Occipital lobe (tissue), 2 donors: Measurements from ENCODE around the gene KLF9. TPM values are rescaled to one million over a fixed set of nuclear protein-coding genes. Genes with fewer than 3 reads are reported as not detected.

Experiments used
- DNase-seq: peaks from one replicate; lab custom pipeline; 2025; lab: John Stamatoyannopoulos, UW
- total RNA-seq: library from RNA; depleted of rRNA; stranded (reverse); fragments of >200 nt; gene quantifications from one replicate; pipeline ENCODE4 v1.2.3, GENCODE V29; 2014

Gene KLF9
- 16.8 TPM for total RNA-seq

DNA sequence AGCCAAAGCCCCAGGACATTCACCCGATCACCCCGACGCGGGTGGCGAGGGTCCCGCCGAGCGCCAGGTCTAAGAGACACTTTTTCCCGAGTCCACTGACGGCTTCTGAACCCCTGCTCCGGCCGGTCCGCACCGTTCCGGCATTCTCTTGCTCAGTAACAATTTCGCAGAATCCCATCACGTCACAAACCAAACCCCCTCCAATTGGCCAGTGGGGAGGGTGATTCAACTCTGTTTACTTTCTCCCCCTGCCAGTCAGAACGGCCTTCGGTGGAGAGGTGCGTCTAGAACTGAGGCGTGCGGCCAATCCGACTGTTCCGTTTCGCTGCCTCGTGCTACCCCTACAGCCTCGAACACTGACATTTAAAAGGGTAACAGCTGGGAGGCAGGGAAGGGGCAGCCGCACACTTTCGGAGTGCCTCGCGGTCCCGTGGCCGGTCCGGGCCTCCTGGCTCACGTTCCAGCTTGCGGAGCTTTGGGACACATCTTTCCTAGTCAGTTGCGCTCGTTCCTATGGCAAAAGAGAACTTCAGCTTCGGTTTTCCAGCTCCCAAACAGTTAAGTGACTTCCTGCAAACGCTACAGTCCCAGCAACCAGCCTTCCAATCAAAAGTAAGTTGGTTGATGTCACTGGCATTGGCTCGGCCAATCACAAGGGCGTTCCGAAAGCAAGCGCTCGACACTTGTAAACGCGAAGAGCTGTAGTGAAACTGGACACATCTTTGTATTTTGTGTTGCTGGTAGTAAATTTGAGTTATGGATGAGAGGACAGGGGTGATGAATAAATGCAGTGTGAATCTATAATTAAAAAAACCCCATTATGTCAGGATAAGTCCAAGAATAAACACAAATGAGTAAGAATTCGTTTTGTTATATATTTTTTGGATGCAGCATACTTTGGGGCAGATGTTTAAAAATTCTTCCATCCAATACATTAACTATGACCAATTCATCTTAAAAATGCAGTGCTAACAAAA, at the start of gene KLF9:
Gene KLF9, minus strand, starts transcription at position 859 of the 977 bp plus-strand sequence. CDS start 1,294 bp downstream, outside the sequence.
- peak; percentile 91 for DNase-seq

DNA sequence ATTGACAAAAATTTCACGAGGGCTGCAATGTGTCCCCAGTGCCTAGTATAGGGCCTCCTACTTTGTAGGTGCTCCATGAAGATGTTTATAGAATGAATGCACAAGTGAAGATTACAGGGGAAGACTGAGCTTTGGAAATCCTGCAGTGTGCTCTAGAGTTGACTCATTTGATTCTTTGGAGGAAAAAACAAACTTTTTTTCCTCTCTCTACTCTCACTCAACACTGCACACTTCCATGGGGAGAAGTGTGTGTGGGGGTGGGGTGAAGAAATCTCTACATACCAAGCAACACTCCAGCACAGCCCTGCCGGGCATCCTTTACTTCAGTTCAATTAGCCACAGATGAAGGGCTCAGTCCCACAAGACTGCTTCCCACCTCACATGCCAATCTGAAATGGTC, 49.4 kb upstream of the KLF9 start:
- no peak for DNase-seq

DNA sequence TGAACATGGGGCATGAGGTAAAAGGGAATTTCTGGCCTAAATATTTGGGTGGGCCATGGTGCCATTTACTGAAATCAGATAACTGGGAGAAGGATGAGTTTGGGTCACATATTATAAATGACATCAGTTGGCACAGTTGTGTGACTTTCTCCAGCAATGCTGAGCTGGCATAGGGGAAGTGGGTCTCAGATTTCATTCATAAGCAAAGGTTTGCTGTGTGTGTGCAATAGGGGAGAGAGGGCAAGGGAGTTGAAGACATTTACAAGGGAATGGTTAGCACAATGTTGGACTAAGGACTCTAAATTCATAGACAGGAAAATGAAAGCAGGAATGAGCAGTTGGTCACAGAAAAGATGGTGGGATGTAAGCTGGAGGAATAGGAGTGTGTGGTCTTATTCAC, 47.8 kb upstream of the KLF9 start:
- no peak for DNase-seq

DNA sequence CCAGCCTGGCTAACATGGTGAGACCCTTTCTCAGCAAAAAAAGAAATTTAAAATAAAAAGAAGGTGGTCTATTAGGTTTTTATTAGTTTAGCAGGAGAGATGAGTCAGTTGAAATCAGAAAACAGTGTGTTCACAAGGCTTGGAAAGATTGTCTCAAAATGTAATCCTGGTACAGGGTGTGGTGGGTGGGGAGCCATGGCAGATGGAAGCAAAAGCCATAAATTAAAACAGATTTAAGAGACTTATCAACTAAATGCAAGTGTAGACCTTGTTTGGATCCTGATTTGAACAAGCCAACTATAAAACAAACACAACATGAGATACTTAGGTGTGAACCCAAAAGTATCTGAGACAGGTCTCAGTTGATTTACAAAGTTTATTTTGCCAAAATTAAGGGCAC, 42.8 kb upstream of the KLF9 start:
- DNase-seq = no peak

DNA sequence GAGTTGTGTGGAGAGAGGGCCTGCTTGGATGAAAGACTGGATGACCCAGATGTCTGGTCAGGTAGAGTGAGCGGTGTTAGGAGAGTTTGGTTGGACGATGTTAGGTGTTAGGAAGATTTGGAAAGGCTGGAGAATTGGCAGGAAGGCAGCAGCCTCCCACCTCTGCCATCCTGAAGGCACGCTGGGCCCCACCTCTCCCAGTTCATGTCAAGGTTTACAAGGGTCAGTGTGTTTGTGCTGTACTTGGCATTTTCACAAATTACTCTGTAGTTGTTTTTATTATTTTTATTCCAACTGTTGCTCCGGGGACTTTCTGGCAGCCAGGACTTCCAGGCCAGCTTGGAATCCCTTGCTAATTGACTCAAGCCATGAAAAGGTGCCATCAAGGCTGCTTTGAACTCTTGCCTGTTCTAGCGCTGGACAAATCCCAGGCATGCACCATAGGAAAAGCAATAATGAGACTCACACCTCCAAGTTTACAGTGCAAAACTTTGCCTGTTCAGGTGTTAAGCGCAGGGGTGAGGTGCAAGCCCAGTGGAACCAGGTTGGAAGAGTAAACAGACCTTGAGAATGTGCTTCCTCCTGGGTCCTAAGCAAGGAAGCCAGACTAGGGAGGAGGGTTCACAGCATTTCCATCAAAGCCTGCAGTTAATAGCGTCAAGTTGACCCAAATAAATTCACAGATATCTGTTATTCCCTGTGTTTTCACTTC, 41.7 kb upstream of the KLF9 start:
- no peak for DNase-seq

DNA sequence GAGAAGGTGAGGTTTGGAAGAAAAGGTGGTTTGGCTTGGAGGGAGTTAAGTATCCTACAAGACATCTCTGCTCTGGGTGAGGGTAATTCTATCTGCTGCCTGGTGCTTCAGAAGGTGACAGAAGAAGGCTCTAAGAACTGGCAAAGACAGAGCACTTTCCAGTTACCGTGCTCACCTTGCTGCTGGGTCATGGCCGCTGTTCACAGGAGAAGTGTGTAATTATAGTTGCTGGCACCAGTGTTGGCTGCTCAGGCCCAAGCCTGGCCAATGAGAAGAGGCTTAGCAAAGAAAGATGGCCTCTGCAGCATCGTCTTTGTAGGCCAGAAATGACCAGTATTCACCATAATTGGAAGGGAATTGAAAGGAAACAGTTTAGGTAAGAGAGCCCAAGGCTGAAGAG, 37.9 kb upstream of the KLF9 start:
- DNase-seq = no peak

DNA sequence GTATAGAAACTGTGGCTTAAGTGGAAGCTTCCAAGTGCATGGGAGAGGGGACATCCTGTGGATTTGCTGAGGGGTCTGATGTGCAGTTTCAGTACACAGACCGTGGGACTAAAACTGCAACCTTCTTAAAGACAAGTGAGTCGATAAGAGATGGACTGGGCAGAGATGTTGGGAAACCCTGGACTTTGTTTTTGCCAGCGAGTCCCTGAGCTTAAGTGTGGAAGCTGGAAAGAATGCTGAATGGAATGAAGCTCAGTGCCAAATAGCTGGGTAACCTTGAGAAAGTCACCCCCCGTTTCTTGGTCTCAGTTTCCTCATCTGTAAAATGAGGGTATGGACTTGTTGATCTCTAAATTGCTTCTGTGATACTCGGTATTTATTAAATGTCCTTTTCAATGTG, 37.3 kb upstream of the KLF9 start:
- no peak for DNase-seq

DNA sequence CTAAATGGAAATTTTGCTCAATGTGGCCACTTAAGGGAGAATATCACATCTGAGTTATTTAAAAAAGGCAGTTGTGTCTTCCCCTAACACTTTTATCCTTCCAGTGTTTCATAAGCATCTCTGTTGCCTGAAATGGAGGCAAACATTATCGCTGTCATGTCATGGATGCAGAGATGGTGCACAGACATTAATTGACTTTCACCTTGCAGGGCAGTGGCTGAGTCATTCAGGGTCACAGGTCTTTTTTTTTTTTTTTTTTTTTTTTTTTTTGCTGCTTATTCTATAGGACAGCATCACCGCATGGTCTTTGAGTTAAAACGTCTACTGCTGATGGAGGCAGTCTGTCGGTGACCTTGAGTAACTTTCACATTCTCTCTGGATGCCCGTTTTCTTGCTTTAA, 36.3 kb upstream of the KLF9 start:
- DNase-seq = no peak

DNA sequence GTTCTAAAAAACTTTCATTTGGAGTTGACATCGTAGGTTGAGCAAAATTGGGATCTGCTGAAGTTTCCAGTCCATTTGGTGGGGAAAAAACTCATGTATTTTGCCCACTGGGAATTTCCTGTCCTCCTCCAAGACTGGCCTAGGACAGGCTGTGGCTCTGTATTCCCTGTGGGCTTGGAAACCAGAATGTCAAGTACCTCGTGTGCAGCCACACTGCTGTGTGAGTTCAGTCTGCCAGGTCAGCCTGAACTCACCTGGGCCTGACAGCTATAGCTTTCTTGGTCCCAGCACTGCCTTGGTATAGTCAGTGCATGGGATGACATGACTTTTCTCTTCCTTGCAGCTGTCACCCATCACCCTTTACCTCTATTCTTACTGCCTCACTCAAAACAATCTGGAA, 35.0 kb upstream of the KLF9 start:
- DNase-seq = no peak

DNA sequence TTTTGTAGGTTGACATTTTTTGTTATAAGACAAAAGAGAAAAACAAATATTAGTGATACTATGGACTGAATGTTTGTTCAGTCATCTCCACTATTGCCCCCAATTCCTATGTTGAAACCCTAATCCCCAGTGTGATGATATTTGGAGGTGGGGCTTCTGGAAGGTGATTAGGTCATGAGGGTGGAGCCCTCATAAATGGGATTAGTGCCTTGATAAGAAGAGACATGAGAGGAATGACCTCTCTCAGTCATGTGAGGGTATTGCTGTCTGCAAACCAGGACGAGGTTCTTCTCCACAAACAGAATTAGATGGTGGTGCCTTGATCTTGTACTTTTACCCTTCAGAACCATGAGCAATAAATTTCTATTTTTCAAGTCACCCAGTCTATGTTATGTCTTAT, 34.5 kb upstream of the KLF9 start:
- no peak for DNase-seq

DNA sequence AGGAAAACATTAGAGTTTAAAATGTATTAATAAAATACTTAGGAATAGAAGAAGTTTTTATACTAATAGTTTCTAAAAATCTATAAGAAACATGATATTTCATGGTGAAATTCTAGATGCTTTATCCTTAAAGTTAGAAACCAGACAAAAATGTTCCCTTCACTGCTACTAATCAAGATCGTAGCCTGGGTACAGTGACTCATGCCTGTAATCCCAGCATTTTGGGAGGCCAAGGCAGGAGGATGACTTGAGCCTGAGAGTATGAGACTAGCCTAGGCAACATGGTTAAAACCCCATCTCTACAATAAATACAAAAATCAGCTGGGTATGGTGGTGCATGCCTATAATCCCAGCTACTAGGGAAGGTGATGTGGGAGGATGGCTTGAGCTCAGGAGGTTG, 30.4 kb upstream of the KLF9 start:
- DNase-seq = no peak

DNA sequence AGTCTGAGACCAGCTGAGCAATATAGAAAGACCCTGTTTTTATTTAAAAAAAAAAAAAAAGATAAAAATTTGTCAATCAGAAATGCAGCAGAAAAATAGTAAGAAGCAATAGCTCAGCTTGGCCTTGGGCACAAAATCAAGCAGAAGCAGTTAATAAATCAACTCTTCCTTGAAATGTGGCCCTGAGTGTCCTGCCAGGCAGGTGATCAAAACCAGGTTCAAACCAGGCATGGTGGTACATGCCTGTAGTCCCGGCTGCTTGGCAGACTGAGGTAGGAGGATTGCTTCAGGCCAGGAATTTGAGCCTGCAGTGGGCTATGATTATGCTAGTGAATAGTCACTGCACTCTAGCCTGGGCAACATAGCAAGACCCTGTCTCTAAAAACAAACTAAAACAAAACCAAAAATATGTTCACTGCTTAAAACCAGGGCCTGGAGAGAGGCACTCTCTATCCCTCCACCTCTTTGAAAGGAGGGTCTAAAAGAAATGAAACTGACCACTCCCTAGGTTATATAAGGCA, 27.9 kb upstream of the KLF9 start:
- DNase-seq = no peak

DNA sequence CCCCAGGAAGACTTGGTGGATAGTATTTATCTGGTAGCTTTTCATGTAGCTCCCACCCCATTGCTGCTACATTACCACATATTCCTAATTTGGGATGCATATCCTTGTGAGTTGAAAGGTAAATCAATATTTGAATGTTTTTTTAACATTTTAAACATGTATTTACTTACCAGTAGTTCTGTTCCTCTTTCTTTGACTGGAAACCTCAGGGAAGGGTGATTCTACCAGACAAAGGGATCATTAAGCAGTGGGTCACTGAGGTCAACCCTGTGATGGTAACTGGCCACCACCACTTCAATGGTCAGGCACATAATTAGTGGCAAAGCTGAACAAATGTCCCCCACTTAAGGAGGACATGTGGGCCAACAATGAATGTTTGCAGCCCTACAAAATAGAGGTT, 27.2 kb upstream of the KLF9 start:
- DNase-seq = no peak

DNA sequence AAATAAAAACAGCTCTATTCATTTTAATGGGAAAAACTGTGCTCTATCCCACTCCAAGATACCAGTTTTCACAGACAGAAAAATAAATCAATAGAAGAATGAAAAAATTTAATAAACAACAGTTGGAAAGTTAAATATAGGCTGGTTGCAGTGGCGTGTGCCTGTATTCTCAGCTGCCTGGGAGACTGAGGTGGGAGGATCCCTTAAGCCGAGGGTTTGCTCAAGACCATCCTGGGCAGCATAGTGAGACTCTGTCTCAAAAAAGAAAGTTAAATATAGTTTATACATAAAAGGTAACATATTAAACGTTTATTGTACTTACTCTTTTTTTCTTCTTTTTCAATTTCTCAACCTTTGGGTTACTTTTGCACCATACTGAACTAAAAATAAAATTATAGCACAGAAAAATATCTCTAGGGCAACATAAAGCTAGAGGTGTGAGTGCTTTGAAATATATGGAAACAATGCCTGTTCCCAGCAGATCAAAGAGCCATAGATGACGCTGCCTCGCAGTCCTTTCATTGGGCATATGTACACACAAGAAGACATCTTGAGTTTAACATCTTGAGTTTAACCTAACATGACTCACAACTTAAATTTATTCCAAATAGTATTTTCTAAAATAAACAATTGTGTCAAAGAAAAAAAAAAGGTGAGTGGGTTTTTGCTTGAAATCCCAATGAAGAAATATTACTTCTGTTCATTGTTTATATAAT, 25.7 kb upstream of the KLF9 start:
- no peak for DNase-seq

DNA sequence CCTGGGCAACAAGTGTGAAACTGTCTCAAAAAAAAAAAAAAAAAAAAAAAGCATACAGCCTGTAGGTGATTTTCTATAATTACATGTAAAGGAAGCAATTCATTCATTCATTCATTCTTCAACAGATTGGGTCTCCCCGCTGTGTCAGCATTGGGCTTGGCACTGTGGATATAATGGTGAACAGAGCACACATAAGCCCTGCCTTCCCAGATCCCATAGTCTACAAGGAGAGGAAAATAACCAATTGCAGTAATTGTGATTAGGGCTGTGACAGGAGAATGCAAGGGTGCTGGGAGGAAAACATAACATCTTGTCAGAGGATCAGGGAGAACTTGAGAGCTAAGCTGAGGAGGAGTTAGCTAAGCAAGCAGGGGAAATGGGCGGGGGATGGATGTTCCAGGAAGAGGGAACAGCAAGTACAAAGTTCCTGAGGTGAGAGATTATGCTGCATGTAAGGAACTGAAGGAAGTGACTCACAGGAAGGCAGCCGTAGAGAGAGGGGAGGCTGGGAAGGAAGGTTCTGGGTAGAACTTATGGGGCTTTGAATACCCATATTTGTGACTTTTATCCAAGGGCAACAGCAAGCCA, 24.0 kb upstream of the KLF9 start:
- DNase-seq = no peak

DNA sequence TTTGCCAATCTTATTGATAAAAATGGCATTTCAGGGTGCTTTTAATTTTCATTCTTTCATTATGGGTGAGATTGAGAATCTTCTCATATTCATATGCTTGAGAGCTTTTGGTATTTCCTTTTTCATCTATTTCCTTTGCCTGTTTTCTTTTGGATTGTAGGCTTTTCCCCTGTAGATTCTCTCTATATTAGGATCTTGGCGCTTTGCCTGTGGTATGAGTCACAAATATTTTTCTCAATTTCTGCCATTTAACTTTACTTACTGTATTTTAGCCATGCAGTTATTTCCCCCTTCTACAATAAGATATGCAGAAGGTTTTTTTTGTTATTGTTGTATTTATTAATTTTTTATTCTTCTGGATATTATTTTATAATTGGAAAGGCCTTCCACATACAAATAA, 21.5 kb upstream of the KLF9 start:
- DNase-seq = no peak

DNA sequence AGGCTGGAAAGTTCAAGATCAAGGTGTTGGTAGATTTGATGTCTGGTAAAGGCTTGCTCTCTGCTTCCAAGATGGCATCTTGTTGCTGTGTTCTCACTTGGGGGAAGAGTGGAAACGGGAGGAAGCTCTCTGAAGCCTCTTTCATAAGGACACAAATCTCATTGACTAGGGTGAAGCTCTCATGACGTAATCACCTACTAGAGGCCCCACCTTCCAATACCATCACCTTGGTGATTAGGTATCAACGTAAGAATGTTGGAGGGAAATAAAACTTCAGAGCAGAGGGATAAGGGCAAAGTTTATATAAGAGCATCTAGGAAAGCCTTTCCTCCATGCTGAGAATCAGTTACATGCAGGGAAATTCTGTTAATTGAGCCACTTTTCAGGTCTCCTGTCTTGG, 15.4 kb upstream of the KLF9 start:
- no peak for DNase-seq

DNA sequence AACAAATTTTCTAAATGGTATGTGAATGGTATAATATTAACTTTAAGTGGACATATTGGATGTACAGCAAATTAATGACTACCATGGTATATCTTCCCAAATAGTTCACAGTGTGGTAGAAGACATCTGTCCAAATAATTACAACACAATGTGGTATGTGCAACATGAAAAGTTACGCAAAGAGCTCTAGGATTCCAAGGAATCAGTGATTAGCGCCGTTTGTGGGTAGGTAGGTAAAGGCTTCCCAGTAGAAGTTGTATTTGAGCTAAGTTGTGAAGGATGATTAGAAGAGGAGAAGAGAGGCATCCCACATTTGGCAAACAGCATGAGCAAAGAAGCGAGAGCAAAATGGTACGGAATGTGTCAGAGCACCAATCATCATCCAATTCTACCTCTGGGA, 14.3 kb upstream of the KLF9 start:
- DNase-seq = no peak

DNA sequence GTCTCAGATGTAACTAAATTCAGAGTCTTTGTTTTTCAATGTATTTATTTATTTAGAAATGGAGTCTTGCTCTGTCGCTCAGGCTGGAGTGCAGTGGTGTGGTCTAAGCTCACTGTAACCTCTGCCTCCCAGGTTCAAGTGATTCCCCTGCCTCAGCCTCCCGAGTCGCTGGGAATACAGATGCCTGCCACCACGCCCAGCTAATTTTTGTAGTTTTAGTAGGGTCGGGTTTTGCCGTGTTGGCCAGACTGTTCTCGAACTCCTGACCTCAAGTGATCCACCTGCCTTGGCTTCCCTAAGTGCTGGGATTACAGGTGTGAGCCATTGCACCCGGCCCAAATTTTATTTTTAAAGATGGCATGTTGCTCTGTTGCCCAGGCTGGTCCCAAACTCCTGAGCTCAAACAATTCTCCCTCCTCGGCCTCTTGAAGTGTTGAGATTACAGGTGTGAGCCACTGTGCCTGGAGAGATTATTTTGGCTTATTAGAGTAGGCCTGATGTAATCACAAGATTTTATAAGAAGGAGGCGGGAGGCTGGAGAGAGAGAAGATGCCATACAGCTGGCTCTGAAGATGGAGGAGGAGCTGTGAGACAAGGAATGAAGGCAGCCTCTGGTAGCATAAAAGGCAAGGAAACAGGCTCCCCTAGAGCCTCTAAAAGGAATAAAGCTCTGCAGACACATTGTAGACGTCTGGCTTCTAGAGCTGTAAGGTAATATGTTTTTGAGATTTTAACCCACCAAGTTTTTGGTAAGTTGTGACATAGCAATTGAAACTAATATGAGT, 12.9 kb upstream of the KLF9 start:
- DNase-seq = no peak

DNA sequence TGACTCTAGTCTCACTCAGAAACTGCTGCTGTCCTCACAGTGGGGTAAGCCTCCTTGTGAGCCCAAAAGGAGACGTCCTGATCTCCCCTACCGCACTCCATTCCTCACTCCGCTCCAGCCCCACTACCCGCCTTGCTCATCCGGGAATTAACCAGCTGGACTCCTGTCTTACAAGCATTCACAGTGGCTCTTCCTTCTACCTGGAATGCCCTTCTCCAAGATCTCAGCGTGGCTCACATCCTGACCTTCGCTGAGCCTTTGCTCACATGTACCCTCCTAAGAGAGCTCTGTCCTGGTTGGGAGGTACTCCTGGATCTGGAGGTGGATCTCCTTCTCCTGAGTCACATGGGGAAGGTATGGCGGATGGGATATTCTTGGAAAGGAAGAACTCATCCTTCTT, 10.7 kb upstream of the KLF9 start:
- no peak for DNase-seq
